HepG2 (cell line): ENCODE measurements around the gene RUVBL2. TPM values are rescaled to one million over a fixed set of nuclear protein-coding genes. Genes with fewer than 3 reads are reported as not detected.

ENCODE experiments used
- CBX5 ChIP-seq: sonication (generic); formaldehyde crosslinking; IDR thresholded peaks from 2 replicates; pipeline ENCODE4 v1.4.0; 2020; ENCODE audit warnings: missing genetic modification reagents, borderline replicate concordance
- FOXO1 ChIP-seq: sonication (generic); formaldehyde crosslinking; IDR thresholded peaks from 2 replicates; pipeline ENCODE4 v1.4.0; 2020; ENCODE audit warnings: missing genetic modification reagents
- MEIS1 ChIP-seq: sonication (generic); formaldehyde crosslinking; IDR thresholded peaks from 2 replicates; pipeline ENCODE4 v1.9.0; 2021; ENCODE audit warnings: mild to moderate bottlenecking, missing genetic modification reagents, moderate library complexity, borderline replicate concordance
- NFIB ChIP-seq: sonication (generic); formaldehyde crosslinking; IDR thresholded peaks from 2 replicates; pipeline ENCODE4 v1.9.0; 2021; ENCODE audit warnings: missing genetic modification reagents, mild to moderate bottlenecking, borderline replicate concordance
- ZBTB40 ChIP-seq, 2 experiments: fragments of 450-650 bp in 1 of 2; sonication (generic) in 1 of 2; formaldehyde crosslinking in 1 of 2; IDR thresholded peaks; 2 replicates each; pipeline versions ENCODE4 v1.6.1 to v1.8.0; 2016 to 2022; ENCODE audit warnings: antibody characterized with exemption in 1 of 2, mild to moderate bottlenecking in 1 of 2, missing genetic modification reagents in 1 of 2
- ZNF280B ChIP-seq: sonication (generic); formaldehyde crosslinking; IDR thresholded peaks from 2 replicates; pipeline ENCODE4 v1.5.0; 2020; ENCODE audit warnings: missing genetic modification reagents, mild to moderate bottlenecking, borderline replicate concordance
- ZNF451 ChIP-seq: sonication (generic); formaldehyde crosslinking; IDR thresholded peaks from 2 replicates; pipeline ENCODE4 v1.5.0; 2020; ENCODE audit warnings: mild to moderate bottlenecking, missing genetic modification reagents
- ZNF772 ChIP-seq: sonication (generic); formaldehyde crosslinking; IDR thresholded peaks from 2 replicates; pipeline ENCODE4 v1.5.0; 2020; ENCODE audit warnings: mild to moderate bottlenecking, missing genetic modification reagents
- ZXDC ChIP-seq: sonication (generic); formaldehyde crosslinking; IDR thresholded peaks from 2 replicates; pipeline ENCODE4 v1.5.0; 2020; ENCODE audit warnings: mild to moderate bottlenecking, missing genetic modification reagents
- polyA plus RNA-seq, 8 experiments: library from polyadenylated mRNA; depleted of rRNA in 3 of 8; stranded (reverse) in 7 of 8; unstranded in 1 of 8; fragments of >200 nt; fragmentation: Illumina TruSeq in 4 of 8; extraction: Trizol in 4 of 8; gene quantifications; 2 replicates each; pipeline versions ENCODE4 v1.2.1 to v1.2.3, GENCODE V29; 2011 to 2016; ENCODE audit warnings: low read depth in 4 of 8, missing spikeins in 1 of 8, mixed read lengths in 1 of 8; ENCODE audit not compliant: insufficient read depth in 1 of 8
- total RNA-seq, 5 experiments: library from RNA; depleted of rRNA; stranded (reverse); fragments of >200 nt; fragmentation: Illumina TruSeq; extraction: Trizol; gene quantifications; 2 replicates each; pipeline ENCODE4 v1.2.3, GENCODE V29; 2016; ENCODE audit warnings: low read depth in 1 of 5
- TF ChIP-seq, protein P1 (sequence below): sonication (generic); formaldehyde crosslinking; IDR thresholded peaks from 2 replicates; pipeline ENCODE4; 2020; ENCODE audit warnings: missing genetic modification reagents, mild to moderate bottlenecking, borderline replicate concordance

RUVBL2 gene
- total and polyA plus RNA-seq, 2 of the 13 experiments (the other 11 are each of a cell fraction or from before 2014, with no cell fraction given), result 120 to 122 TPM

DNA sequence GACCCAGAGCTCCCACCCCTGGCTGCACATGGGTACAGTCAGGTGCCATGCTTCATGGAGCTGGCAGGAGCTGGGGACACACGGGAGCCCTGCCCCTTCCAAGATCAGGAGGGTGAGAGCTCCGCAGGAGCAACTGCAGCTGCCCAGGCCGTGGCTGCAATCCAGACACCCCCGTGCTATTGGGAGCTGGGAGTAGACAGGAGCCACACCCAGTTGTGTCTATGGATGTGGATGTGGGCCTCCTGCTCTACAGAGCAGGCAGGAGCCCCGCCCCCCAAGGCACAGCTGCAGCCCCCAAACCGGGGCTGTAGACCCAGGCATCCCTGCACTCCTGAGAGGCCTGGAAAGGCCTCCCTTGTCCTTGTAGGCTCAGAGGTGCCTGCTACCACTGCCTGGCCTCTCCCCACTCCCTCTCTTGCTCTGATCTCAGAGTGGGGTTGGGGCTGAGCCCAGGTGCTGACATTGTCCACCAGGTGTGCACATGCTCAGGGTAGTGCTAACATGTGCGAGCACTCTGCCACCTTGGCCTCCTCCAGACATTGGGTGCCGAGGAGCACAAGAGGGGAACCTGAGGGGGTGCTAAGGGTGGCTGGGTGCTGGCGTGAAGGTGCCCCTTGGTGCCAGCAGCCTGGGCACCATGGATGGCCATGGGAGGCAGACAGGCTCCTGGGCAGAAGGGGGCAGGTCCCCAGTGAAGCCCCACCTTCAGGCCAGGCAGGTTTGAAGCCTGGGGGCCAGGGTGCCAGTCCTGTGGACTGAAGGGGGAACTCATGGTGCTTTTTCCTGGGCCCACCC lies 47.0 kb upstream of the RUVBL2 start (continued):
- TF ChIP-seq ZNF772 (0 out of 2 replicates have a peak, but pooled peaks have one; percentile 36), ZNF280B (CRISPR knock-in tag) (no peak), FOXO1 (CRISPR knock-in tag) (no peak), CBX5 (CRISPR knock-in tag) (no peak), NFIB (CRISPR knock-in tag) (no peak), MEIS1 (0 out of 2 replicates have a peak, but pooled peaks have one; percentile 42), ZNF451 (no peak), ZXDC (no peak), ZBTB40 (IDR thresholded peaks at IDR 0.05) (no peak), ZBTB40 (CRISPR knock-in tag; IDR thresholded peaks at IDR 0.05) (no peak)
- TF ChIP-seq, protein P1, sequence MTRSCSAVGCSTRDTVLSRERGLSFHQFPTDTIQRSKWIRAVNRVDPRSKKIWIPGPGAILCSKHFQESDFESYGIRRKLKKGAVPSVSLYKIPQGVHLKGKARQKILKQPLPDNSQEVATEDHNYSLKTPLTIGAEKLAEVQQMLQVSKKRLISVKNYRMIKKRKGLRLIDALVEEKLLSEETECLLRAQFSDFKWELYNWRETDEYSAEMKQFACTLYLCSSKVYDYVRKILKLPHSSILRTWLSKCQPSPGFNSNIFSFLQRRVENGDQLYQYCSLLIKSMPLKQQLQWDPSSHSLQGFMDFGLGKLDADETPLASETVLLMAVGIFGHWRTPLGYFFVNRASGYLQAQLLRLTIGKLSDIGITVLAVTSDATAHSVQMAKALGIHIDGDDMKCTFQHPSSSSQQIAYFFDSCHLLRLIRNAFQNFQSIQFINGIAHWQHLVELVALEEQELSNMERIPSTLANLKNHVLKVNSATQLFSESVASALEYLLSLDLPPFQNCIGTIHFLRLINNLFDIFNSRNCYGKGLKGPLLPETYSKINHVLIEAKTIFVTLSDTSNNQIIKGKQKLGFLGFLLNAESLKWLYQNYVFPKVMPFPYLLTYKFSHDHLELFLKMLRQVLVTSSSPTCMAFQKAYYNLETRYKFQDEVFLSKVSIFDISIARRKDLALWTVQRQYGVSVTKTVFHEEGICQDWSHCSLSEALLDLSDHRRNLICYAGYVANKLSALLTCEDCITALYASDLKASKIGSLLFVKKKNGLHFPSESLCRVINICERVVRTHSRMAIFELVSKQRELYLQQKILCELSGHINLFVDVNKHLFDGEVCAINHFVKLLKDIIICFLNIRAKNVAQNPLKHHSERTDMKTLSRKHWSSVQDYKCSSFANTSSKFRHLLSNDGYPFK (CRISPR knock-in tag), result peak; percentile 31; the same call in 1 of the 2 replicates
